HepG2 (cell line): ENCODE data around the gene RABEP2. TPM values are rescaled to one million over a fixed set of nuclear protein-coding genes. Genes with fewer than 3 reads are reported as not detected.
A peak's percentile ranks its signal among the peaks of the same experiment; 100 is the strongest.

ENCODE experiments used
- BORCS8-MEF2B ChIP-seq: sonication (generic); formaldehyde crosslinking; IDR thresholded peaks from 2 replicates; pipeline ENCODE4 v1.8.0; 2022; ENCODE audit warnings: mild to moderate bottlenecking, missing genetic modification reagents
- CCAR2 ChIP-seq: fragments of 200-400 bp; formaldehyde crosslinking; optimal IDR thresholded peaks from 2 replicates; pipeline ENCODE3; 2018; ENCODE audit warnings: low read depth, mild to moderate bottlenecking, low read length, moderate library complexity
- DMAP1 ChIP-seq: IDR thresholded peaks from 2 replicates; pipeline ENCODE4 v1.6.1; 2016
- ETV6 ChIP-seq: sonication (generic); formaldehyde crosslinking; conservative IDR thresholded peaks from 2 replicates; pipeline ENCODE4 v1.4.0; 2020; ENCODE audit warnings: missing genetic modification reagents
- HHEX ChIP-seq: IDR thresholded peaks from 2 replicates; pipeline ENCODE4 v1.6.1; 2016; ENCODE audit warnings: control low read depth
- JUND ChIP-seq: sonication (generic); formaldehyde crosslinking; IDR thresholded peaks from 2 replicates; pipeline ENCODE4 v1.8.0; 2022; ENCODE audit warnings: mild to moderate bottlenecking, missing genetic modification reagents
- PHF20 ChIP-seq: sonication (generic); formaldehyde crosslinking; IDR thresholded peaks from 2 replicates; pipeline ENCODE4 v1.5.0; 2020; ENCODE audit warnings: mild to moderate bottlenecking, missing genetic modification reagents
- SRY ChIP-seq: sonication (generic); formaldehyde crosslinking; IDR thresholded peaks from 2 replicates; pipeline ENCODE4 v1.8.0; 2022; ENCODE audit warnings: mild to moderate bottlenecking, missing genetic modification reagents
- TMF1 ChIP-seq: sonication (generic); formaldehyde crosslinking; IDR thresholded peaks from 2 replicates; pipeline ENCODE4 v1.8.1; 2022; ENCODE audit warnings: low read depth, missing genetic modification reagents
- ZNF274 ChIP-seq: sonication (generic); formaldehyde crosslinking; IDR thresholded peaks from 2 replicates; pipeline ENCODE4 v1.5.1; 2020; ENCODE audit warnings: mild to moderate bottlenecking, missing genetic modification reagents
- ZNF543 ChIP-seq: sonication (generic); formaldehyde crosslinking; IDR thresholded peaks from 2 replicates; pipeline ENCODE4 v1.4.0; 2020; ENCODE audit warnings: mild to moderate bottlenecking, missing genetic modification reagents
- ZNF589 ChIP-seq: sonication (generic); formaldehyde crosslinking; conservative IDR thresholded peaks from 2 replicates; pipeline ENCODE4 v1.8.0; 2022; ENCODE audit warnings: mild to moderate bottlenecking, moderate library complexity, missing genetic modification reagents
- ZSCAN22 ChIP-seq: sonication (generic); formaldehyde crosslinking; IDR thresholded peaks from 2 replicates; pipeline ENCODE4 v1.4.0; 2020; ENCODE audit warnings: mild to moderate bottlenecking, missing genetic modification reagents
- polyA plus RNA-seq, 8 experiments: library from polyadenylated mRNA; depleted of rRNA in 3 of 8; stranded (reverse) in 7 of 8; unstranded in 1 of 8; fragments of >200 nt; fragmentation: Illumina TruSeq in 4 of 8; extraction: Trizol in 4 of 8; gene quantifications; 2 replicates each; pipeline versions ENCODE4 v1.2.1 to v1.2.3, GENCODE V29; 2011 to 2016; ENCODE audit warnings: low read depth in 4 of 8, missing spikeins in 1 of 8, mixed read lengths in 1 of 8; ENCODE audit not compliant: insufficient read depth in 1 of 8
- total RNA-seq, 5 experiments: library from RNA; depleted of rRNA; stranded (reverse); fragments of >200 nt; fragmentation: Illumina TruSeq; extraction: Trizol; gene quantifications; 2 replicates each; pipeline ENCODE4 v1.2.3, GENCODE V29; 2016; ENCODE audit warnings: low read depth in 1 of 5
- TF ChIP-seq, protein P1 (sequence below): sonication (generic); formaldehyde crosslinking; IDR thresholded peaks from 2 replicates; pipeline ENCODE4 v1.8.0; 2022; ENCODE audit warnings: missing genetic modification reagents, mild to moderate bottlenecking, moderate library complexity, borderline replicate concordance
- TF ChIP-seq, protein P2 (sequence below): sonication (generic); formaldehyde crosslinking; IDR thresholded peaks from 2 replicates; pipeline ENCODE4 v1.8.1; 2023; ENCODE audit warnings: missing genetic modification reagents, mild to moderate bottlenecking, borderline replicate concordance
- TF ChIP-seq, protein P3 (sequence below): sonication (generic); formaldehyde crosslinking; IDR thresholded peaks from 2 replicates; pipeline ENCODE4 v1.4.0; 2020; ENCODE audit warnings: mild to moderate bottlenecking, missing genetic modification reagents
- TF ChIP-seq, protein P4 (sequence below): sonication (generic); formaldehyde crosslinking; IDR thresholded peaks from 2 replicates; pipeline ENCODE4 v1.4.0; 2020; ENCODE audit warnings: missing genetic modification reagents, borderline replicate concordance

Gene RABEP2
- total and polyA plus RNA-seq, 2 of the 13 experiments (the other 11 are each of a cell fraction or from before 2014, with no cell fraction given) = 10.8 to 18.4 TPM

DNA sequence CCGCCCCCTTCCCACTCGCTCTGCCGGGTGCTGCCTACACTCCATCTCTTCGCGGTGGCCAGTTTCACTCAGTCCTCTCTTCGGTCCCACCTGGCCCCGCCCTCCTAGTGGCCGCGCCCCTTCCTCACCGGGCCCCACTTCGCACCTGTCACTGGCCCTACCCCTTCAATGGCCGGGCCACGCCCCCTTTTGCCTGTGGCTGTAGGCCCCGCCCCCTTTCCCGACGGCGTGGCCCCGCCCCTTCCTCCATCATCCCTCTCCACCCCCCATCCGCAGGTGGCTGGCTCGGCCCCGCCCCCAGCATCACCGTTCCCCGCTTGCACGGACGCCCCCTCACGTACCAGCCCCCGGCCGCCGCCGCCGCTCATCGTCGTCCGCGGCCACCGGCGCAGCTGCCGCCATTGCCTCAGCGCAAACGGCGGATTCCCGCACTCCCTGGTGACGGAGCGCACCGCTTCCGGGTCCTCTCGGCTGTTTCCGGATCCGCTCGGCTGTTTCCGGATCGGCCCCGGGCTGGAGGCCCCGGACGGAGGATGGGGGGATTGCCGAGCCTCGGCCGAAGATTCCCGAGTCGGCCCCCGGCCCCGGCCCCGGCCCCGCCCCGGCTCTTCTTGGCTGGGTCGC is at the start of gene RABEP2 (continued):
- TF ChIP-seq DMAP1 (CRISPR knock-in tag) (no peak), ZSCAN22 (CRISPR knock-in tag) (0 out of 2 replicates have a peak, but pooled peaks have one; percentile 36), TMF1 (CRISPR knock-in tag) (peak; percentile 67; the same call in 1 of the 2 replicates), JUND (CRISPR knock-in tag) (no peak), ZNF274 (CRISPR knock-in tag) (peak; percentile 45; the same call in 1 of the 2 replicates), HHEX (CRISPR knock-in tag) (no peak), ETV6 (CRISPR knock-in tag) (no peak), CCAR2 (no peak), PHF20 (CRISPR knock-in tag) (peak; percentile 61; the same call in 1 of the 2 replicates), ZNF543 (CRISPR knock-in tag) (no peak; the same call in 1 of the 2 replicates), BORCS8-MEF2B (CRISPR knock-in tag) (no peak), SRY (CRISPR knock-in tag) (0 out of 2 replicates have a peak, but pooled peaks have one; percentile 15), ZNF589 (CRISPR knock-in tag) (no peak)
- TF ChIP-seq, protein P1, sequence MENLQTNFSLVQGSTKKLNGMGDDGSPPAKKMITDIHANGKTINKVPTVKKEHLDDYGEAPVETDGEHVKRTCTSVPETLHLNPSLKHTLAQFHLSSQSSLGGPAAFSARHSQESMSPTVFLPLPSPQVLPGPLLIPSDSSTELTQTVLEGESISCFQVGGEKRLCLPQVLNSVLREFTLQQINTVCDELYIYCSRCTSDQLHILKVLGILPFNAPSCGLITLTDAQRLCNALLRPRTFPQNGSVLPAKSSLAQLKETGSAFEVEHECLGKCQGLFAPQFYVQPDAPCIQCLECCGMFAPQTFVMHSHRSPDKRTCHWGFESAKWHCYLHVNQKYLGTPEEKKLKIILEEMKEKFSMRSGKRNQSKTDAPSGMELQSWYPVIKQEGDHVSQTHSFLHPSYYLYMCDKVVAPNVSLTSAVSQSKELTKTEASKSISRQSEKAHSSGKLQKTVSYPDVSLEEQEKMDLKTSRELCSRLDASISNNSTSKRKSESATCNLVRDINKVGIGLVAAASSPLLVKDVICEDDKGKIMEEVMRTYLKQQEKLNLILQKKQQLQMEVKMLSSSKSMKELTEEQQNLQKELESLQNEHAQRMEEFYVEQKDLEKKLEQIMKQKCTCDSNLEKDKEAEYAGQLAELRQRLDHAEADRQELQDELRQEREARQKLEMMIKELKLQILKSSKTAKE (CRISPR knock-in tag) = no peak; the same call in 1 of the 2 replicates
- TF ChIP-seq, protein P2, sequence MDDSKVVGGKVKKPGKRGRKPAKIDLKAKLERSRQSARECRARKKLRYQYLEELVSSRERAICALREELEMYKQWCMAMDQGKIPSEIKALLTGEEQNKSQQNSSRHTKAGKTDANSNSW = no peak
- TF ChIP-seq, protein P3, sequence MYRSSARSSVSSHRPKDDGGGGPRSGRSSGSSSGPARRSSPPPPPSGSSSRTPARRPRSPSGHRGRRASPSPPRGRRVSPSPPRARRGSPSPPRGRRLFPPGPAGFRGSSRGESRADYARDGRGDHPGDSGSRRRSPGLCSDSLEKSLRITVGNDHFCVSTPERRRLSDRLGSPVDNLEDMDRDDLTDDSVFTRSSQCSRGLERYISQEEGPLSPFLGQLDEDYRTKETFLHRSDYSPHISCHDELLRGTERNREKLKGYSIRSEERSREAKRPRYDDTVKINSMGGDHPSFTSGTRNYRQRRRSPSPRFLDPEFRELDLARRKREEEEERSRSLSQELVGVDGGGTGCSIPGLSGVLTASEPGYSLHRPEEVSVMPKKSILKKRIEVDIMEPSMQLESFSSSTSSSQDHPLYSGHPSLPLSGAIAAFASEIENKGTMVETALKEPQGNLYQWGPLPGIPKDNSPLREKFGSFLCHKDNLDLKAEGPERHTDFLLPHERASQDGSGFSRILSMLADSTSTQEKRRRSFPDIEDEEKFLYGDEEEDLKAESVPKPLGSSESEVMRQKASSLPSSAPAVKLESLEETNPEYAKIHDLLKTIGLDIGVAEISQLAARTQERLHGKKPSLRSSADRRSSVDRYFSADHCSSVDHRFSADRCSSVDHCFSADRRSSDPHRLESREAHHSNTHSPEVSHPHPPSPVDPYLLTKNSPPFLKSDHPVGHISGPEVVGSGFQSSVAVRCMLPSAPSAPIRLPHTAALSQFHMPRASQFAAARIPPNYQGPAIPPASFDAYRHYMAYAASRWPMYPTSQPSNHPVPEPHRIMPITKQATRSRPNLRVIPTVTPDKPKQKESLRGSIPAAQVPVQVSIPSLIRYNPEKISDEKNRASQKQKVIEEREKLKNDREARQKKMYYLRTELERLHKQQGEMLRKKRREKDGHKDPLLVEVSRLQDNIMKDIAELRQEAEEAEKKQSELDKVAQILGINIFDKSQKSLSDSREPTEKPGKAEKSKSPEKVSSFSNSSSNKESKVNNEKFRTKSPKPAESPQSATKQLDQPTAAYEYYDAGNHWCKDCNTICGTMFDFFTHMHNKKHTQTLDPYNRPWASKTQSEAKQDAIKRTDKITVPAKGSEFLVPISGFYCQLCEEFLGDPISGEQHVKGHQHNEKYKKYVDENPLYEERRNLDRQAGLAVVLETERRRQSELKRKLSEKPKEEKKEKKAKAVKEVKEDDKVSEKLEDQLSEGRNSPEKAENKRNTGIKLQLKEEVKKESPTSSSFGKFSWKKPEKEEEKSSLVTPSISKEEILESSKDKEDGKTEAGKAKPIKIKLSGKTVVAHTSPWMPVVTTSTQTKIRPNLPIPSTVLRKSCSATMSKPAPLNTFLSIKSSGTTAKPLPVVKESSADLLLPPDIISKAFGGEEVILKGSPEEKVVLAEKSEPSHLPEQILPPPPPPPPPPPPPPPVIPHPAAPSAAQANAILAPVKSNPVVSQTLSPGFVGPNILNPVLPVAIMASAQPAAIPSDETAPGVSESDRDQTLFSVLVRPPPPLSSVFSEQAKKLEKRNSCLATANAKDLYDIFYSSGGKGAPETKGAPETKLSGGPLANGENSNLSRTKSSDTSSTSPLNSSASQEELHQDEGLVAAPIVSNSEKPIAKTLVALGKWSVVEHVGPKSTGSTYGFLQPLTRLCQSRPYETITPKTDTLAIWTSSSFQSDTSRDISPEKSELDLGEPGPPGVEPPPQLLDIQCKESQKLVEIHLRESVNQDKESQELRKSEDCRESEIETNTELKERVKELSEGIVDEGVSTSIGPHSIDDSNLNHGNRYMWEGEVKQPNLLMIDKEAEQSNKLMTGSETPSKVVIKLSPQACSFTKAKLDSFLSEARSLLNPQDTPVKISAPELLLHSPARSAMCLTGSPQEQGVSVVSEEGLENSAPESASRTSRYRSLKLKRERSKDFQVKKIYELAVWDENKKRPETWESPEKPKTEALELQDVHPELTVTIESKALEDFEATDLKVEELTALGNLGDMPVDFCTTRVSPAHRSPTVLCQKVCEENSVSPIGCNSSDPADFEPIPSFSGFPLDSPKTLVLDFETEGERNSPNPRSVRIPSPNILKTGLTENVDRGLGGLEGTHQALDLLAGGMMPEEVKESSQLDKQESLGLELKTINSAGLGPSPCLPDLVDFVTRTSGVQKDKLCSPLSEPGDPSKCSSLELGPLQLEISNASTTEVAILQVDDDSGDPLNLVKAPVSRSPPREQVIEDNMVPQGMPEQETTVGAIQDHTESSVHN (CRISPR knock-in tag) = no peak
- TF ChIP-seq, protein P4, sequence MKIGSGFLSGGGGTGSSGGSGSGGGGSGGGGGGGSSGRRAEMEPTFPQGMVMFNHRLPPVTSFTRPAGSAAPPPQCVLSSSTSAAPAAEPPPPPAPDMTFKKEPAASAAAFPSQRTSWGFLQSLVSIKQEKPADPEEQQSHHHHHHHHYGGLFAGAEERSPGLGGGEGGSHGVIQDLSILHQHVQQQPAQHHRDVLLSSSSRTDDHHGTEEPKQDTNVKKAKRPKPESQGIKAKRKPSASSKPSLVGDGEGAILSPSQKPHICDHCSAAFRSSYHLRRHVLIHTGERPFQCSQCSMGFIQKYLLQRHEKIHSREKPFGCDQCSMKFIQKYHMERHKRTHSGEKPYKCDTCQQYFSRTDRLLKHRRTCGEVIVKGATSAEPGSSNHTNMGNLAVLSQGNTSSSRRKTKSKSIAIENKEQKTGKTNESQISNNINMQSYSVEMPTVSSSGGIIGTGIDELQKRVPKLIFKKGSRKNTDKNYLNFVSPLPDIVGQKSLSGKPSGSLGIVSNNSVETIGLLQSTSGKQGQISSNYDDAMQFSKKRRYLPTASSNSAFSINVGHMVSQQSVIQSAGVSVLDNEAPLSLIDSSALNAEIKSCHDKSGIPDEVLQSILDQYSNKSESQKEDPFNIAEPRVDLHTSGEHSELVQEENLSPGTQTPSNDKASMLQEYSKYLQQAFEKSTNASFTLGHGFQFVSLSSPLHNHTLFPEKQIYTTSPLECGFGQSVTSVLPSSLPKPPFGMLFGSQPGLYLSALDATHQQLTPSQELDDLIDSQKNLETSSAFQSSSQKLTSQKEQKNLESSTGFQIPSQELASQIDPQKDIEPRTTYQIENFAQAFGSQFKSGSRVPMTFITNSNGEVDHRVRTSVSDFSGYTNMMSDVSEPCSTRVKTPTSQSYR (CRISPR knock-in tag) = peak; percentile 72; the same call in 1 of the 2 replicates
